Cardiac fibroblast (primary cell): ENCODE measurements around the gene C12orf56.
"Not testable (repeated sequence)": the region's sequence is repeated elsewhere in the genome, so short reads cannot be mapped to it uniquely, and the experiment has no call there.

Source experiments
- DNase-seq, 2 donors: peaks; one replicate each; pipeline versions ENCODE4 v3.0.0 to v3.0.0-alpha.2; 2010; ENCODE audit warnings: low read depth in 2 of 2
- H3K4me3 ChIP-seq, 2 donors: replicated peaks in 1 of 2; 1 replicate in 1 of 2; 2 replicates in 1 of 2; pipeline ENCODE4 v1.5.1; 2011; ENCODE audit warnings: low read depth in 2 of 2, low read length in 2 of 2, mild to moderate bottlenecking in 2 of 2, moderate library complexity in 1 of 2
- TF ChIP-seq, protein P1 (sequence below): IDR thresholded peaks from one replicate; pipeline ENCODE4 v1.5.1; 2011; ENCODE audit warnings: low read depth, mild to moderate bottlenecking, low read length, inconsistent platforms

Gene C12orf56

DNA sequence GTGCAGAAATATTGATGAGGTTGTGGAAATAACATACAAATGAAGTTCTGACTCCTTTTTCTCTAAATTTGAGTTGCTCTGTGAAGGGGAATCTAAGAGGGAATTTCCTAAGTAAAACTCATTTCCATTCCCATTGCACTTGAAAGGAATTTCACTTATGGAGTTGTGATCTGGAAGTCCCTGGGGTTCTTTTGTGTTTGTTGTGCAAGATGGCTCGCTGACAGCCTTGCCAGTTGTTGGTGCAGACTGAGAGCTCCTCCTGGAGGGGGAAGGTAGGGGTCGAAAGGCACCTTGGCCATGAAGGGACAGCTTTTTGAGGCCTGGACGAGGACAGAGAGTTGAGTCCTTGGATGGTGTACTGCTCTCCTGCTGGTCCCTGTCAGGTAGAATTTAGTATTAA lies 72.0 kb downstream of the C12orf56 start:
- peak; percentile 66 to 87 for DNase-seq
- H3K4me3 ChIP-seq = no peak overlapping the region
- TF ChIP-seq, protein P1, sequence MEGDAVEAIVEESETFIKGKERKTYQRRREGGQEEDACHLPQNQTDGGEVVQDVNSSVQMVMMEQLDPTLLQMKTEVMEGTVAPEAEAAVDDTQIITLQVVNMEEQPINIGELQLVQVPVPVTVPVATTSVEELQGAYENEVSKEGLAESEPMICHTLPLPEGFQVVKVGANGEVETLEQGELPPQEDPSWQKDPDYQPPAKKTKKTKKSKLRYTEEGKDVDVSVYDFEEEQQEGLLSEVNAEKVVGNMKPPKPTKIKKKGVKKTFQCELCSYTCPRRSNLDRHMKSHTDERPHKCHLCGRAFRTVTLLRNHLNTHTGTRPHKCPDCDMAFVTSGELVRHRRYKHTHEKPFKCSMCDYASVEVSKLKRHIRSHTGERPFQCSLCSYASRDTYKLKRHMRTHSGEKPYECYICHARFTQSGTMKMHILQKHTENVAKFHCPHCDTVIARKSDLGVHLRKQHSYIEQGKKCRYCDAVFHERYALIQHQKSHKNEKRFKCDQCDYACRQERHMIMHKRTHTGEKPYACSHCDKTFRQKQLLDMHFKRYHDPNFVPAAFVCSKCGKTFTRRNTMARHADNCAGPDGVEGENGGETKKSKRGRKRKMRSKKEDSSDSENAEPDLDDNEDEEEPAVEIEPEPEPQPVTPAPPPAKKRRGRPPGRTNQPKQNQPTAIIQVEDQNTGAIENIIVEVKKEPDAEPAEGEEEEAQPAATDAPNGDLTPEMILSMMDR = peak; percentile 26

DNA sequence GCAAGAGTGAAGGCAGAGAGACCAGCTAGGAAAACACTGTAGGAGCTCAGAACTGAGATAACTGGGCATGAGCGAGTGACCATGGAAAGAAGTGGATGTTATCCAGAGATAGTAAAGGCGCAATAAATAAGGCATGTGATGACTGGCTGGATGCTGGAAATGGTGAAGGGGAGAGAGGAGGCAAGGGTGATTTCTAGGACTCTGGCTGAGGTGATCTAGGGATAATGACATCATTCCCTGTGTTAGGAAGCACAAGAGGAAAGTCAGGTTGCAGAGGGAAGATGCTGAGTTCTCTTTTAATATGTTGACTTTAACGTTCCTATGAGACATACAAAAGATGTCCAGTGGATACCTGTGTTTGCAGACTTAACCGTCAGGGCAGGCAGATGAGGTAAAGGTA lies 78.7 kb downstream of the C12orf56 start:
- no peak for DNase-seq
- TF ChIP-seq, protein P1 = no peak
- no peak overlapping the region for H3K4me3 ChIP-seq

DNA sequence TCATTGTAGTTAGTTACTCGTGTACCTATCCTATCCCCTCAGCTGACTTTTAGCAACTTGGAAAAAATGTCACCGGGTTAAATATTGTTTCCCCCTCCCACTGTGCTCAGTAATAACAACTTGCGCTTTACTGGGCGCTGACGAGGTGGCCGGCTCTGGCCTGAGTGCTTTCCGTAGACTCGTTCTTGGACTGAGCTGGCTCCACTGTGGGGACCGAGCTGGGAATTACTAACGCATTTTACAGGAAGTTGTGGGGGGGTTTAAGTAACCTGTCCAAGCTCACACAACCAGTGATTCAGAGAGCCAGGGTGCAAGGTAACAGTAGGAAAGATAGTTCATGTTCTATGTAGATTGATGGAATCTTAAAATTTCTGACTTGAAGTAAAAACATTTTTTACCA lies 86.0 kb downstream of the C12orf56 start:
- no peak overlapping the region for H3K4me3 ChIP-seq
- no peak for DNase-seq
- TF ChIP-seq, protein P1 = no peak

DNA sequence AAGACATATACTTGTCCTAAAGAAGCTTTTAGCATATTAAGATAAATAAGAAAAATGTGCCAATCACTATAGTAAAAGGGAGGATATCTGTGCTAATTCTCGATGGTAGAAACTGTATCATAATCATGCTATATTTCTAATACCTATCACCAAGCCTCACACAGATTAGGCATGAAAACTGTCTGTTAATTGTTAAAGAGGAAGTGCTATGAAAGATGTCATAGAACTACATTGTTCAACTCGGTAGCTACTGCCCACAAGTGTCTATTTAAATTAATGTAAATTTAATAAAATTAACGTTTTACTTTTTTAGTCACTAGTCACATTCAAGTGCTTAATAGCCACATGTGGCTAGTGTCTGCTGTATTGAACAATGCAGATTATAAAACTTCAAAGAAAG lies 90.9 kb downstream of the C12orf56 start:
- DNase-seq = no peak
- TF ChIP-seq, protein P1 = no peak
- H3K4me3 ChIP-seq = no peak overlapping the region

DNA sequence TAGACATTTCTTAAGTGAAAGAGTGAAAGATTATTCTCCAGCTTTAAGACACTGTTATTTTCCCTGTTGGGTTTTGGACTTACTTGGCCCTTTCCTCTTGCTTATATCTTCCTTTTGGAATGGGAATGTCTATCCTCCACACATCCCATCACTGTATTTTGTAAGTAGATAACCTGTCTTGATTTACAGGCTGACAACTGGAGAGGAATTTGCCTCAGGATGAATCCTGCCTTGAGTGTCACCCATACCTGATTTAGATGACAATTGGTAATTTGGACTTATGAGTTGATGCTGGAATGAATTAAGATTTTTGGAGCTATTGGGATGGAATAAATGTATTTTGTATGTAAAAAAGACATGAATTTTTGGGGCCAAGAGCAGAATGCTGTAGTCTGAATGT lies 94.3 kb downstream of the C12orf56 start:
- TF ChIP-seq, protein P1 = no peak
- no peak overlapping the region for H3K4me3 ChIP-seq
- no peak for DNase-seq

DNA sequence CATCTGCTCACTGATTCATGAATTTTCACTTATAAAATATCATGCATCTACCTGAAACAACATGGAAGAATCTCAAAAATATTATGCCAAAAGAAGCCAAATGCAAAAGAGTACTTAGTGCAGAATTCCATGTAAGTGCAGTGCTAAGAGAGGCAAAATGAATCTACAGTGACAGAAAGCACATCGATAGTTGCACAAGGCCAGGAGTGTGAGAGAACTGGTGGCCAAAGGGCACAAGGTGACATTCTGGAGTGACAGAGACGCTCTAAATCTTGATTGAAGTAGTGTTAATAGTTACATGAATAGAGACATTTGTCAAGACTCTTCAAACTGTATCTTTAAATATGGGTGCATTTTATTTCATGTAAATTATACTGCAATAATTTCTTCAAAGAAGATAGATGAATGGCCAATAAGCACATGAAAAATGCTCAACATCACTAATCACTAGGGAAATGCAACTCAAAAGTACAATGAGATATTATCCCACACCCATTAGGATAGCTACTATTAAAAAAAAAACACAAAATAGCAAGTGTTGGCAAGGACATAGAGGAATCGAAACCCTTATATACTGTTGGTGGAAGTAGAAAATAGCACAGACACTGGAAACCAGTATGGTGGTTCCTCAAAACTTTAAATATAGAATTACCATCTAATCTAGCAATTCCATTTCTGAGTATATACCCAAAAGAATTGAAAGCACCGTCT lies 96.7 kb downstream of the C12orf56 start:
- TF ChIP-seq, protein P1 = no peak
- no peak overlapping the region for H3K4me3 ChIP-seq

DNA sequence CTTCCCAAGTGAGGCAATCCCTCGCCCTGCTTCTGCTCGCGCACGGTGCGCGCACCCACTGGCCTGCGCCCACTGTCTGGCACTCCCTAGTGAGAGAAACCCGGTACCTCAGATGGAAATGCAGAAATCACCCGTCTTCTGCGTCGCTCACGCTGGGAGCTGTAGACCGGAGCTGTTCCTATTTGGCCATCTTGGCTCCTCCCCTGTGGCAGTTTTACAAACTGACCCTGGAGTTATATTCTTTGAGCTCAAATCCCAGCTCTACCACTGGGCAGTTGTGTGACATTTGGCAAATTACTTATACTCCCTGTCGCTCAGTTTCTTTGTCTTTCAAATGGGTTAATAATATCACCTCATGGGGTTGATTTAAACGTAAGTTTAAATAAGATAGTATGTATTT lies 97.4 kb downstream of the C12orf56 start:
- H3K4me3 ChIP-seq, DNase-seq: not testable (repeated sequence)

More for the DNA sequence above, 96.7 kb downstream of the C12orf56 start:
- no peak for DNase-seq
